ENCODE measurements around the gene IAPP.

- TF ChIP-seq CTCF (IDR thresholded peaks at IDR 0.05) (no peak), POLR2A (IDR thresholded peaks at IDR 0.05) (no peak)
These were observed 1.8 kb upstream of the IAPP start for GRCh38 chr12:21370845-21371449.
